NK-92 (cell line): ENCODE data around the gene LEMD2.

Experiments used
- DNase-seq: peaks from one replicate; lab custom pipeline; 2025; ENCODE audit not compliant: unreplicated experiment; lab: John Stamatoyannopoulos, UW

The LEMD2 gene

DNA sequence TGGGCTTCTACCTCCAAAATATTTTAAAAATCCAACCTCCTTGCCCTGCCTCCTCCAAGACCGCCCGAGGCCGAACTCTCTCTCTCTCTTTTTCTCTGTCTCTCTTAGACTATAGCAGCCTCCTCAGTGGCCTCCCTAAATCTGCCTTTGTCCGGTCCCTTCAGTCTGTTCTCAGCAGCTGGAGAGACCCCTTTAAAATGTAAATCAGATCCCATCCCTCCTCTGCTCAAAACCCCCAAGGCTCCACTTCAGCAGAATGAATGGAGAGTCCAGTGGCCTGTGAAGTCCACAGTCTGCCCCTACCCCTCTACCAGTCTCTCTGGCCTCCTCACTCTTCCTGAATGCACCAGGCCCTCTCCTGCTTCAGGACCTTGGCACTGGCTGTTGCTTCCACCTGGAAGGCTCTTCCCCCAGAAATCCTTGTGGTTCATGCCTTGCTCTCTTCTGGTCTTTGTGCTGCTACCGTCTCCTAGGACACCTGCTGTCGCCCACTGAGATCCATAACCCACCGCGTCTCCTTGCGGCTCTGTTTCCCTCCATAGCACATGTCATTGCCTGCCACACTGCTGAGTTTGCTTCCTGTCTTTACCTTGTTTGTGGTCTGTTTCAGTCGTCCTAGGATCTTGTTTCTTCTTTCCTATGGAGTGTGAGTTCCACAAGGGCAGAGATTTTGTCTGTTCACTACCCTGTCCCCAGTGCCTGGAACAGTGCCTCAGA, 8.9 kb upstream of the LEMD2 start:
- no peak for DNase-seq

- no peak for DNase-seq
Observed at GRCh38 chr6:33794910-33795623, 6.1 kb upstream of the LEMD2 start.

- DNase-seq, result no peak
Observed at GRCh38 chr6:33792981-33793380, 4.1 kb upstream of the LEMD2 start.

DNA sequence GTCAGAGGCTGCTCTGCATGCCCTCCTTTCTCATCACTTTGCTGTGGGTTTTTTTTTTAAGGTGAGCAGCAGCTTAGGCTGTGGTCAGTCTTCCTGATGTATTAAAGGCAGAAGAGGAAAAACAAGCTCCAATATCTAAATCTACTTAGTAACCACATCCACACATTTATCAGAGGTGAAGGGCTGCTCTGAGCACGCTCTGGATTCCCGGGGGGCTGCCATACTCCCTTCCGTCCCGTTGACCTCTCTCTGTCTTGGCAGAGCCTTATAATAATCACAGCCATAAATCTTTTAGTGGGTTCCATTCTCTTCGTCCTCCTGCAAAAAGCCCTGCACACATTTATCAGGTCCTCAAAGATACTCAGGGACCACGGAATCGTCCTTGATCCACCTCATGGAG, 2.7 kb upstream of the LEMD2 start:
- DNase-seq, result no peak

- DNase-seq, result no peak
Observed at GRCh38 chr6:33790910-33791309, 2.0 kb upstream of the LEMD2 start.

DNA sequence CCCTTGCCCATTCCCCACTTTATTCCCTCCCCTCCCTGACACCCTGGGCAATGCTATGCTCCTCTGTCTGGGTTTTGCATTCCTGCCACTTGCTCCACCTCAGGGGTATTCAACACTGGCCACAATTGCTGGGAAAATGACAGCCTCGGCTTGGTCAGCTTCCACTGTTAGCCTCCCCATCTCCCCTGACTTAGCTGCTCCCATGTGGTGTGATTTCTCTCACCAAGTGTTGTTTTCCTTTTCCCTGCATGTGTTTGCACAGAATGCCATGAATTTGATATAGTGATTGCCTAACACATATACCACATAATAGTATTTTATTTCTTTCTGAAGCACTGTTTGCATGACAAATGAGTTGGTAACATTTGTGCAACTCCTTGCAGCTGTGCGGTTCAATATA, 1.4 kb upstream of the LEMD2 start:
- no peak for DNase-seq

GRCh38 chr6:33789550-33789895, 593 bp upstream of the LEMD2 start:
- DNase-seq, result no peak

- no peak for DNase-seq
Observed at GRCh38 chr6:33787954-33788693, 806 bp downstream of the LEMD2 start.

- DNase-seq, result no peak
Observed at GRCh38 chr6:33787346-33787953, 1.5 kb downstream of the LEMD2 start.

- no peak for DNase-seq
Observed at GRCh38 chr6:33786736-33787135, 2.2 kb downstream of the LEMD2 start.

DNA sequence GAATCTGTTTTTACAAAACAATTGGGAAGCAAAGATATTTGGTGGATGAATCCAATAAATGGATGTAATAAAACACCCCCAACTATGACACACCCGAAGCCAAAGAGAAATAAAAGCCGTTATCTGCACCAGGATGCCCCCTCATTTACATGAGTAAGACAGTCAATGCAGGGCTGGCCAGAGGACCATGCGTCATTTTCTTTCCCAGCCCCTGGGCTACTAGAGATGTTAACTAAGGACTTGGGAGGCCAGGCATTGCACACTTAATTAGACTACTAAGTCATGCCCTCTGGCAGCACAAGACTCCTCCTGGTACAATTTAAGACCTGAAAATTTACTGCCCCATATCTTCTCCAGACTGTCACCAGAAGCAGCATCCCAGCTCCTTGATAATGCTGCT, 3.2 kb downstream of the LEMD2 start:
- no peak for DNase-seq

DNA sequence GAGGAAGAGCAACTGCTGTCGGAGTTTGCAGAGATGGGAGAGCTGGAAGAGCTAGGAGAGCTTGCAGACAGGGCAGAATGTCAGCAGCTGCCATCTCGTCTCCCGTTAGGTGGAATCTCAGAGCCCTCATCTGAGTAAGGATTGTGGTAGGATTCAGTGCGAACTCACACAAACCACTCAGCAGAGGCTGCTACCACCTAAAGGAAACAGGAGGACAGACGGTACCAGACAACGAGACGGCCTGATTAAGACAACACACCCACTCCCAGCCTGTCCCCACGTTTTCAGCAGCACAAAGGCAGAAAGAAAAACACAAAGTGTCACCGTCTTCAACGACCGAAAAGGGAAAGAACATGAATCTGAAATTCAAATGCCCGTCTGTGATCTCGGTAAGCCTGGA, 4.1 kb downstream of the LEMD2 start:
- no peak for DNase-seq

DNA sequence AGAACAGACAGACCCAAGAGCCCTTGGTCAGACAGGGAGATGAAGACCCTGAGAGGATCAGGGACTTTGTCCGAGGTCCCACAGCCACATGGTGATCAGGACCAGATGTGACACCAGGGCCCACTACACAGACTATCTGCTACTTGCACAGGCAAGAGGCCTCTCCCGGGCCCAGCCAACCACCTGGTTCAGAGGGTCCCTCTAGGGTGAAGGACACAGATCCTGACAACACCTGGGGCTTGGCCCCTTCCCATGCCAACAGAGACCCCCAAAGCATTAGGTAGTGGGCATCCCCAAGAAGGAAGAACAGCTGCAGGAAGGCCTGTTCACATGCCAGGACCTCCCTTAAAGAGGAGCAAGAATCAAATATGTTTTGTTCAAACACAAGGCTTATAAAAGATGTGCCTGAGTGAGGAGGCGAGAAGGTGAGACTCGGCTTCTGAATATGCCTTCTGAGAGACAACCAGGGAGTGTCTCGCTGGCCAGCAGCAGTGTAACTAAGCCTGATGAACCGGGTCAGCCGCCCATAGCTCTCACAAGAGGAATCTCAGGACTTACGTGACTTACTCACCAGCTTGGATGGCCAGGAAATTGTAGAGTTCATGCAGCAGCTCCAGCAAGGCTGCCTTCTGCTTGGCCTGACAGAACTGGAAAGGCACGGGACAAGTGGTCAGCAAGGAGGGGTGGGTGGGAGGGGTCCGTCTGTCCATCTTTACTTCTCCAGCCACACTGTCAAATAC, 5.0 kb downstream of the LEMD2 start:
- no peak for DNase-seq

- no peak for DNase-seq
Observed at GRCh38 chr6:33782561-33782960, 6.4 kb downstream of the LEMD2 start.

DNA sequence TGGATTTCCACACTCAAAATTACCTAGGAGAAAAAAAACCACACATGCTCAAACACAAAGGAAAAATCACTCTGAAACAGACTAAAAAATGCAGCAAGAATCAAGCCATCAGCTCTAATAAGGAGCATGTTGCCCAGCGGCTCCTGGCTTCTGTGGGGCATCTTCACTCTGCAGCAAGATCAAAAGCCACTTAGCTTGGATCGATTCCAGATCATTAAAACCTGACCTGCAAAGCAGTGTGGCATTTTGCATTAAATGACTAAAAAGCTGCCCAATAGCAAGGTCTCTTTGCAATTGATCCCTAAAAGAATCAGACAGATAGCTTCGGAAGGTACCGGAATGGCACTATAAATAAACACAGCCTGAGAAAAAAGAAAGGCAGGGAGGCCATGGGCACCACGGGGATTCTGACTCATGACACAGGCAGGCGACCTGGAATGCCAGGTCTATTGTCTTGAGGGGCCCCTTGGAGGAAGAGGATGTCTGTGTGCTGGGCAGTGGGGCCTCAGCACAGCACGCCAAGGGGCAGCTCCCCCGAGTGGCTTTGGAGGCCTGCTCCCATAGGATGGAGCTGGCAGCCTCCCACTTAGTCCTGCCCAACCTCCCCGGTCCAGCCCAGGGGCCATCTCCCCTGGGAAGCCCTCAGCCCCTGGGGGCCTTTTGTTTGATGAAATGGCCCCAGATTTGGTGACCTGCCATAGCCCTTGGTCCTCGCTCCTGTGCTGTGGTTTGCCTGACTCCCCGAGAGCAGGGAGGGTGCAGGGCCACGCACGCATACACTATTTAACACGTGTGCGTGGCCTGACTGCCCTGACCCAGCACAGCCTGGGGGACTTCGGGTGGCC, 7.6 kb downstream of the LEMD2 start:
- no peak for DNase-seq

DNA sequence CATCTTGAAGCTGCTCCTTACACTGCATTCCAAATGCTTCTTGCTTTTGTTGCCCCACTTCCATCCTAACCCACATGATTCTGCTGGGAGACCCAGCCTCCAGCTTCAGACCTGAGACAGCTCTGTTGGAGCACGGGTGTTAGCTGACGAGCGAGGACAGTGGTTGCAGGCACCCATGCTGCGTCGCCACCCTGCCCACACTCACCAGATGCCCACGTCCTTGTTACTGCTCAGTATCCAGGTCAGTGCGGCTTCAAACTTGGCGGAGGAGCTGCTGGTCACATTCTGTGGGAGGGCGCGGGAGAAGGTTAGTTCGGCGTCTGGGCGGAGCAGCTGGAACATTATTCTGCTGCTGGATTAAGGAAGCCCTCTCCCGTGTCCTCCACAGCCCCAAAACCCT, 9.0 kb downstream of the LEMD2 start:
- no peak for DNase-seq

- no peak for DNase-seq
Observed at GRCh38 chr6:33779290-33779689, 9.6 kb downstream of the LEMD2 start.

- no peak for DNase-seq
Observed at GRCh38 chr6:33778444-33779121, 10.3 kb downstream of the LEMD2 start.
